ENCODE data around the gene DIS3L2. TPM values are rescaled to one million over a fixed set of nuclear protein-coding genes. Genes with fewer than 3 reads are reported as not detected.

Gene DIS3L2
- total RNA-seq, 2 donors from 2014 or later: 22.6 to 32.3 TPM

GRCh38 chr2:232097260-232097659 lies 135.7 kb downstream of the DIS3L2 start:
- intact Hi-C loops (cut with DNase I): no loop called here
- no peaks in the 10 kb centered on the region for H3K4me1 ChIP-seq
- no peak overlapping the region for H3K27ac ChIP-seq
- no peaks in the 10 kb centered on the region for H3K27me3 ChIP-seq
- H3K4me3 ChIP-seq: no peak overlapping the region
- H3K9me3 ChIP-seq: no peaks in the 10 kb centered on the region
- no peak for DNase-seq
- no peak overlapping the region for H3K9ac ChIP-seq (ENCODE audit: low read depth in 2 of 2, low read length in 2 of 2)
- no peaks in the 10 kb centered on the region for H3K36me3 ChIP-seq
- no peak for TF ChIP-seq CTCF (IDR thresholded peaks at IDR 0.05)

- no peaks in the 10 kb centered on the region for H3K27me3 ChIP-seq
- no peak for DNase-seq
- intact Hi-C loops (cut with DNase I): no loop called here
- no peak overlapping the region for H3K4me3 ChIP-seq
- no peaks in the 10 kb centered on the region for H3K36me3 ChIP-seq
- TF ChIP-seq CTCF (IDR thresholded peaks at IDR 0.05): no peak
- H3K27ac ChIP-seq: no peak overlapping the region
- H3K9ac ChIP-seq (ENCODE audit: low read depth in 2 of 2, low read length in 2 of 2): no peak overlapping the region
- no peaks in the 10 kb centered on the region for H3K9me3 ChIP-seq
- no peaks in the 10 kb centered on the region for H3K4me1 ChIP-seq
Observed at GRCh38 chr2:232097758-232098157, 136.2 kb downstream of the DIS3L2 start.

- no peaks in the 10 kb centered on the region for H3K27me3 ChIP-seq
- H3K36me3 ChIP-seq: no peaks in the 10 kb centered on the region
- H3K9me3 ChIP-seq: no peaks in the 10 kb centered on the region
- H3K27ac ChIP-seq: no peak overlapping the region
- H3K4me1 ChIP-seq: no peaks in the 10 kb centered on the region
- intact Hi-C loops (cut with DNase I): no loop called here
- no peak overlapping the region for H3K9ac ChIP-seq (ENCODE audit: low read depth in 2 of 2, low read length in 2 of 2)
- TF ChIP-seq CTCF (IDR thresholded peaks at IDR 0.05): no peak
- DNase-seq: no peak
- no peak overlapping the region for H3K4me3 ChIP-seq
Observed at GRCh38 chr2:232102380-232102779, 140.9 kb downstream of the DIS3L2 start.

GRCh38 chr2:232103140-232103737 lies 141.7 kb downstream of the DIS3L2 start:
- intact Hi-C loops (cut with DNase I): no loop called here

GRCh38 chr2:232104076-232104646 lies 142.6 kb downstream of the DIS3L2 start:
- no peak for DNase-seq
- no peaks in the 10 kb centered on the region for H3K27me3 ChIP-seq
- no peak overlapping the region for H3K4me3 ChIP-seq
- no peak for TF ChIP-seq CTCF (IDR thresholded peaks at IDR 0.05)
- H3K27ac ChIP-seq: no peak overlapping the region
- no peaks in the 10 kb centered on the region for H3K9me3 ChIP-seq
- H3K9ac ChIP-seq (ENCODE audit: low read depth in 2 of 2, low read length in 2 of 2): no peak overlapping the region
- H3K4me1 ChIP-seq: no peaks in the 10 kb centered on the region
- intact Hi-C loops (cut with DNase I): no loop called here
- no peaks in the 10 kb centered on the region for H3K36me3 ChIP-seq

More at GRCh38 chr2:232103140-232103737, 141.7 kb downstream of the DIS3L2 start:
- H3K36me3 ChIP-seq: no peaks in the 10 kb centered on the region
- no peaks in the 10 kb centered on the region for H3K9me3 ChIP-seq
- no peak overlapping the region for H3K4me3 ChIP-seq
- TF ChIP-seq CTCF (IDR thresholded peaks at IDR 0.05): no peak
- no peaks in the 10 kb centered on the region for H3K4me1 ChIP-seq
- no peak overlapping the region for H3K27ac ChIP-seq
- H3K9ac ChIP-seq (ENCODE audit: low read depth in 2 of 2, low read length in 2 of 2): no peak overlapping the region
- DNase-seq: no peak
- no peaks in the 10 kb centered on the region for H3K27me3 ChIP-seq
